ENCODE results near the gene NMNAT2.

- no peak for TF ChIP-seq CTCF (conservative IDR thresholded peaks at IDR 0.05; ENCODE audit: low read depth in 2 of 2)
- no peak for TF ChIP-seq POLR2AphosphoS5 (IDR thresholded peaks at IDR 0.05; ENCODE audit: low read depth)
- no peak for TF ChIP-seq EZH2 (IDR thresholded peaks at IDR 0.05; ENCODE audit: low read depth, unreplicated experiment)
- TF ChIP-seq, protein P1, sequence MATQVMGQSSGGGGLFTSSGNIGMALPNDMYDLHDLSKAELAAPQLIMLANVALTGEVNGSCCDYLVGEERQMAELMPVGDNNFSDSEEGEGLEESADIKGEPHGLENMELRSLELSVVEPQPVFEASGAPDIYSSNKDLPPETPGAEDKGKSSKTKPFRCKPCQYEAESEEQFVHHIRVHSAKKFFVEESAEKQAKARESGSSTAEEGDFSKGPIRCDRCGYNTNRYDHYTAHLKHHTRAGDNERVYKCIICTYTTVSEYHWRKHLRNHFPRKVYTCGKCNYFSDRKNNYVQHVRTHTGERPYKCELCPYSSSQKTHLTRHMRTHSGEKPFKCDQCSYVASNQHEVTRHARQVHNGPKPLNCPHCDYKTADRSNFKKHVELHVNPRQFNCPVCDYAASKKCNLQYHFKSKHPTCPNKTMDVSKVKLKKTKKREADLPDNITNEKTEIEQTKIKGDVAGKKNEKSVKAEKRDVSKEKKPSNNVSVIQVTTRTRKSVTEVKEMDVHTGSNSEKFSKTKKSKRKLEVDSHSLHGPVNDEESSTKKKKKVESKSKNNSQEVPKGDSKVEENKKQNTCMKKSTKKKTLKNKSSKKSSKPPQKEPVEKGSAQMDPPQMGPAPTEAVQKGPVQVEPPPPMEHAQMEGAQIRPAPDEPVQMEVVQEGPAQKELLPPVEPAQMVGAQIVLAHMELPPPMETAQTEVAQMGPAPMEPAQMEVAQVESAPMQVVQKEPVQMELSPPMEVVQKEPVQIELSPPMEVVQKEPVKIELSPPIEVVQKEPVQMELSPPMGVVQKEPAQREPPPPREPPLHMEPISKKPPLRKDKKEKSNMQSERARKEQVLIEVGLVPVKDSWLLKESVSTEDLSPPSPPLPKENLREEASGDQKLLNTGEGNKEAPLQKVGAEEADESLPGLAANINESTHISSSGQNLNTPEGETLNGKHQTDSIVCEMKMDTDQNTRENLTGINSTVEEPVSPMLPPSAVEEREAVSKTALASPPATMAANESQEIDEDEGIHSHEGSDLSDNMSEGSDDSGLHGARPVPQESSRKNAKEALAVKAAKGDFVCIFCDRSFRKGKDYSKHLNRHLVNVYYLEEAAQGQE (IDR thresholded peaks at IDR 0.05; ENCODE audit: unreplicated experiment), result no peak
- TF ChIP-seq CREB1 (CRISPR knock-in tag; IDR thresholded peaks at IDR 0.05; ENCODE audit: low read depth), result no peak
- no peak for TF ChIP-seq EZH2phosphoT487 (IDR thresholded peaks at IDR 0.05; ENCODE audit: unreplicated experiment)
- no peak for TF ChIP-seq JUNB (IDR thresholded peaks at IDR 0.05; ENCODE audit: unreplicated experiment)
- no peak for TF ChIP-seq ZNF331 (CRISPR knock-in tag; IDR thresholded peaks at IDR 0.05; ENCODE audit: low read depth)
- no peak for TF ChIP-seq NANOG (IDR thresholded peaks at IDR 0.05; ENCODE audit: borderline replicate concordance)
These were observed 215.1 kb downstream of the NMNAT2 start for GRCh38 chr1:183203094-183203493.
